Stimulated activated CD4-positive, alpha-beta T cell treated with anti-CD3 and anti-CD28 coated beads, Interleukin-4, amount 100 ng/mL, for 4 hours (primary cell): ENCODE measurements around the gene FGF12.

Experiments
- DNase-seq, 2 experiments: peaks; one replicate each; pipeline ENCODE4 v3.0.0-alpha.2; 2020

The FGF12 gene

GRCh38 chr3:192177383-192177782, 550.0 kb downstream of the FGF12 start:
- DNase-seq: no peak

- DNase-seq: no peak
Measured at GRCh38 chr3:192174283-192174682, 553.1 kb downstream of the FGF12 start.

GRCh38 chr3:192171213-192171612, 556.1 kb downstream of the FGF12 start:
- DNase-seq: no peak

- DNase-seq: no peak
Measured at GRCh38 chr3:192170659-192171058, 556.7 kb downstream of the FGF12 start.

GRCh38 chr3:192170031-192170430, 557.3 kb downstream of the FGF12 start:
- no peak for DNase-seq

DNA sequence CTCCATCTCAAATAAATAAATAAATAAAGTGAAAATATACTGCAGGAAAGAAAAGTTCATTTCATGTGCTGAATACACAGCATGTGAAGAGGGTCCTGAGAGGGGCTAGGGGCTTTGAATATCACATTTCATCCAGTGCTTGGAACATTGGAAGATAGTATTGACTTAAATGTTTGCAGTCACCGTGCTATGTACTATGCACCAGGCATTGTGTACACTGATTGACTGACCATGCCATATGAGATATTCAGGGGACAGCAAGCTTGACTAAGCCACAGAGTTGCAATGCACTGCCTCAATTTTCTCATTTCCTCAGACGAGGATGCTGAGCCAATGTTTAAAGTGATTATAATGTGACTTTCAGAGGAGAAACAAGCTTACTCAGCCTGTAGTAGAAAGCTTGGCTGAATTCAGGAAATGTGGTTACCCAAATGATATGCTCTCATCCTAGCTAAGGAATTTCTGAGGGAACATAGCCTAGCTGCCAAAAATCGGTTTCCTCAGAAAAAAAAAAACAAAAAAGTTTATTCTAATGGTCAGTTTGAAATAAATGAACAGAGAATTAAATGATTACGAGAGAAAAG, 557.9 kb downstream of the FGF12 start:
- DNase-seq: no peak

- DNase-seq: no peak
Measured at GRCh38 chr3:192168202-192168601, 559.1 kb downstream of the FGF12 start.

- DNase-seq: no peak
Measured at GRCh38 chr3:192165552-192165951, 561.8 kb downstream of the FGF12 start.

GRCh38 chr3:192161661-192162060, 565.7 kb downstream of the FGF12 start:
- DNase-seq: no peak

DNA sequence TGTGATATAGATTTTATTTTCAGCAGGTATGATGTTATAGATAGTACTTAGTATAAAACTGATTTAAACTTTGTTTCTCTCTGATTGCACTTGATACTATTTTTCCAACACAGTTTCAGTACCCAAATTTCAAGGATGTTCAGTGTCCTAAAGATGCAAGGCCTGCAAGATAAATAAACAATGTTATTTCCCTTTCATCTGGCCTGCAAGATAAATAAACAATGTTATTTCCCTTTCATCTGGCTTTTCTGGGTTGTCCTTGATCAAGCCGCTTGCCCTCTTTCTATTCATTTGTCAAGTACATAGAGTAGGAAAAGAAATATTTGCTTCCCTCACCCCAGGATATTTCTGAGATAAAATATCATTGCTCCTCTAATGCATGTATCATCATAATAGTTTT, 571.0 kb downstream of the FGF12 start:
- no peak for DNase-seq

GRCh38 chr3:192155194-192155593, 572.1 kb downstream of the FGF12 start:
- no peak for DNase-seq

- no peak for DNase-seq
Measured at GRCh38 chr3:192133271-192133670, 594.1 kb downstream of the FGF12 start.

GRCh38 chr3:192130534-192131132, 596.7 kb downstream of the FGF12 start:
- DNase-seq: no peak

- no peak for DNase-seq
Measured at GRCh38 chr3:192129586-192129985, 597.8 kb downstream of the FGF12 start.

GRCh38 chr3:192128922-192129321, 598.4 kb downstream of the FGF12 start:
- DNase-seq: no peak

DNA sequence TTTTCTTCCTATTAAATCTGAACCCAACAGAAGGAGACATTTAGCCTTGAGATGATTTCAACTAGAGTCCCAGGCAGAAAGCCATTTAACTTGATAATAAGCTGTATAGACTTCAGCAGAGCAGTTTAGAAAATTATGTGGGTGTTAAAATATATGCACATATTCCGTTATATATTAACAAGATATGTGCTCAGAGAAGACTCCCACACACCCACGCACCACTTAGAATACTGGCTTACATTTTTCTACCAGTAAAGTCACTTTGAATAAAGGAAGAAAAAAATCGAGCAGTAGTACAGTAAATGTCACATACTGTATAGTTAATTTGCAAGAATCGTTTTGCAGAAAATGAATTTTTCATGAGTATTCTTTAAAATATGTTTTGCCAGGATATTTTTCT, 599.3 kb downstream of the FGF12 start:
- DNase-seq: no peak

- DNase-seq: no peak
Measured at GRCh38 chr3:192122832-192123594, 604.3 kb downstream of the FGF12 start.

GRCh38 chr3:192121923-192122322, 605.4 kb downstream of the FGF12 start:
- no peak for DNase-seq

GRCh38 chr3:192108820-192109219, 618.5 kb downstream of the FGF12 start:
- no peak for DNase-seq

DNA sequence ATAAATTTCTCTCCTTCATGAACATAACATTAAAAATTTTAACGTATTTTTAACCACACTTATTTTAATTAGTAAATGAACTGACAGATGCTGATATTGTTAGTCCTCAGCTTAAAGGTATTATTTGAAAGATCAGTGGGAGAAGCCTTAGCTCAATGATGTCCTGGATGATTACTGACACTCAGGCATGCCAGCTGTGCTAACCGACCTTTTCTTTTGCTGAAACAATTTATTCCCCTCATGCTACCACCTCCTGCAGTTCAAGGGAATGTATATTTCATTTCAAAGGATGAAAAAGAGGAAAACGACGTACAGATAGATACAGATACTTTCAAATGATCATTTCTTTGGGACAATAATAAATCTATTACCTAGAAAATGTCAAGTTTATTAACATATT, 620.8 kb downstream of the FGF12 start:
- no peak for DNase-seq

GRCh38 chr3:192092388-192093005, 634.8 kb downstream of the FGF12 start:
- DNase-seq: no peak

DNA sequence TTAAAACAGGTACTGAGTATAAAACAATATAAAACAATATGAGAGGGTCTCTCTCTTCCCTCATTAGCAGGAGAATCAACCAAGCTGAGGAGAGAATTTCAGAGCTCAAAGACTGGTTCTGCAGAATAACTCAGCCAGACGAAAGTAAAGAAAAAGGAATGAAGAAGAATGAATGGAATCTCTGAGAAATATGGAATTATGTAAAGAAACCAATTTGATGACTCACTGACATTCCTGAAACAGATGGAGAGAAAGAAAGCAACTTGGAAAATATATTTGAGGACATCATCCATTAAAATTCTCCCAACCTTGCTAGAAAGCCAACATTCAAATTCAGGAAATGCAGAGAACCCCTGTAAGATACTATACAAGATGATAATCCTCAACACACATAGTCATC, 635.5 kb downstream of the FGF12 start:
- no peak for DNase-seq

GRCh38 chr3:192090586-192090985, 636.8 kb downstream of the FGF12 start:
- no peak for DNase-seq
